ENCODE data around the gene CD320. TPM values are rescaled to one million over a fixed set of nuclear protein-coding genes. Genes with fewer than 3 reads are reported as not detected.
"Not testable (repeated sequence)": the region's sequence is repeated elsewhere in the genome, so short reads cannot be mapped to it uniquely, and the experiment has no call there.

Gene CD320
- total RNA-seq, 6 experiments from 2014 or later, result 54.2 to 65.7 (median 57.6) TPM

DNA sequence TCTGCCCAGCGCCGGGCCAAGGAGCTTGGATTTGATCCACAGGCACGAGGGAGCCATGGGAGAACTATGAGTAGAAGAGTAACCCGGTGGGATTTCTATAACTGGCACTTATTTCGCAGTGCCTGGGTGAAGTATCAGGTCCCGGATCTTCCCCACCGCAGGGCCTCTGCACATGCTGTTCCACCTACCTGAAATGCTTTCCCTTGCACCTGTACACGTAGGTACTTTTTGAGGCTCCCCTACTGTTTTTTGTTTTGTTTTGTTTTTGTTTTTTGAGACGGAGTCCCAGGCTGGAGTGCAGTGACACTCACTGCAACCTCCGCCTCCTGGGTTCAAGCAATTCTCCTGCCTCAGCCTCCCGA, 35.3 kb upstream of the CD320 start:
- H3K27ac Mint-ChIP-seq, result no peak overlapping the region
- H3K9me3 Mint-ChIP-seq, result no peaks in the 10 kb centered on the region
- peaks cover 21% of the 10 kb centered on the region for H3K27me3 Mint-ChIP-seq (ENCODE audit: insufficient read depth)
- TF ChIP-seq CTCF (IDR thresholded peaks at IDR 0.05), result no peak
- H3K36me3 Mint-ChIP-seq (ENCODE audit: low read depth), result no peaks in the 10 kb centered on the region
- DNase-seq, result no peak
- H3K4me1 Mint-ChIP-seq (ENCODE audit: low read depth), result peaks cover 5% of the 10 kb centered on the region; the same call in 1 of the 2 replicates
- no peak overlapping the region for H3K4me3 Mint-ChIP-seq

DNA sequence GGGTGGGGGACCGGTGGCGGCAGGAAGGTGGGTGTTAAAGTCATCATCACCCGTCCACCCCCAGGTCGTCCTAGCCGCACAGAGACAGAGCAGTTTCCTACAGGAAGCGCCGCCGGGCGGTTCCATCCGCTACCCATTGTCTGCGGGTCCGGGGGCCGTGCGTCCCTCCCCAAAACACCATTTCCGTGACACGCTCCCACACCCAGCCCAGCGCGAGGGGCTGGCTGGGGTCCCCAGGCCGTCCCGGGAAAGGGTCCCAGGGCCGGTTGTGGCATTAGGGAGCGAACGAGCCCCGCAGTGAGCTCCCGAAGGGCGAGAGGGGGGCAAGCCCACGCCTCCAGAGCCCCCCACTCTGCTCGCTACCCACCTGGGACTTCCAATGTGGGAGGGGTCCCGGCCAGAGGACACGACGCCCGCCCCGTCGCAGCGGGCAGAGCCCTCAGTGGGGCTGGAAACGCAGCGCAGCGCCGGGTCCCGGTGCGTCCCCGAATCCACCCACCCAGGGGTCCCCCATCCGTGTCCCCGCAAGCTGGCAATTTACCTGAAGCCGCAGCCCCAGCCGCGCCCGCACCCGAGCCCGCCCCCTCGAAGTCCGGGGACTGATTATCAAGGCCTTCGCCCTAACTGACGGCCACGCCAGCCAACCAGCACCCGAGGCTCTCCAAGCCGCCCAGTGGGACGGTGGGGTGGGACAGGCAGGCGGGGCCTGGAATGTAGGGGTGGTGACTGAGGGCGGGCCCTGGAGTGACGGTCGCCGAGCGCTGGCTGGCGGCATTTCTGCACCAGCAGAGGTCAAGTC, 34.7 kb upstream of the CD320 start, which contains the start of gene KANK3:
KANK3 (minus strand) TSS at position 579 of the 799 bp plus-strand sequence. CDS start 5,434 bp downstream, outside the sequence.
- Mint-ChIP-seq H3K36me3 (ENCODE audit: low read depth) (no peaks in the 10 kb centered on the region), H3K4me1 (ENCODE audit: low read depth) (peaks cover 5% of the 10 kb centered on the region; the same call in 1 of the 2 replicates), H3K27me3 (ENCODE audit: insufficient read depth) (peaks cover 21% of the 10 kb centered on the region), H3K9me3 (no peaks in the 10 kb centered on the region), H3K27ac (no peak within 1 kb of the TSS), H3K4me3 (no peak within 1 kb of the TSS)
- no peak for TF ChIP-seq CTCF (IDR thresholded peaks at IDR 0.05)
- DNase-seq, result peak; percentile 86

DNA sequence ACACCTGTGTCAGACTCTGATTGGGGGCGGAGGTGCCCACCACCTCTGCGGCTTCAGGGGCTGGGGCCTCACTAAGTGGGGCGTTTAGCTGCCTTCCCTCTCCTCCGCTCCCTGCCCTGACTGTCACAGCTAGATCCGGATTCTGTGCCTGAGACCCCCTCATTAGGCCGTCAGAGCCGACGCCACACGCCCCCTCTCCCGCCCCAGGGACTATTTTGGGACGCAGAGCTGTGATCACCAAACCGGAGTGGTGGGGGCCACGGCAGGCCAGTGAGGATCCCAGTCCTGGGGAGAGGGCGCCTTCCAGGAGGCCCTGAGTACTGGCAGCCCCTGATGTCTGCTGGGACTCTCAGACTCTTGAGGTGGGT, 34.1 kb upstream of the CD320 start:
- H3K27me3 Mint-ChIP-seq (ENCODE audit: insufficient read depth), result peaks cover 27% of the 10 kb centered on the region
- no peak for DNase-seq
- no peaks in the 10 kb centered on the region for H3K4me1 Mint-ChIP-seq (ENCODE audit: low read depth)
- no peaks in the 10 kb centered on the region for H3K9me3 Mint-ChIP-seq
- H3K4me3 Mint-ChIP-seq, result no peak overlapping the region
- H3K27ac Mint-ChIP-seq, result no peak overlapping the region
- no peaks in the 10 kb centered on the region for H3K36me3 Mint-ChIP-seq (ENCODE audit: low read depth)
- TF ChIP-seq CTCF (IDR thresholded peaks at IDR 0.05), result no peak

DNA sequence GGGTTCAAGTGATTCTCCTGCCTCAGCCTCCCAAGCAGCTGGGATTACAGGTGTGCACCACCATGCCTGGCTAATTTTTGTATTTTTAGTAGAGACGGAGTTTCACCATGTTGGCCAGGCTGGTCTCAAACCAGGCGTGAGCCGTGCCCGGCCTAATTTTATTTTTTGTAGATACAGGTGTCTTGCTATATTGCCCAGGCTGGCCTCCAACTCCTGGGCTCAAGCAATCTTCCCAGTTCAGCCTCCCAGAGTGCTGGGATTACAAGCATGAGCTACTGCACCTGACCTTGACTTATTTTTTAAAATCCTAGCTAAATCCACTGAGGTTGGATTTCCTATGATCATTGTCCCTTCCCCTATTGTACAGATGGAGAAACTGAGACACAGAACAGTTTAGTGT, 33.3 kb upstream of the CD320 start:
- not testable (repeated sequence) for H3K4me1 Mint-ChIP-seq (ENCODE audit: low read depth); H3K36me3 Mint-ChIP-seq (ENCODE audit: low read depth); H3K4me3 Mint-ChIP-seq; H3K9me3 Mint-ChIP-seq; H3K27ac Mint-ChIP-seq; DNase-seq
- H3K27me3 Mint-ChIP-seq (ENCODE audit: insufficient read depth), result peaks cover 30% of the 10 kb centered on the region

DNA sequence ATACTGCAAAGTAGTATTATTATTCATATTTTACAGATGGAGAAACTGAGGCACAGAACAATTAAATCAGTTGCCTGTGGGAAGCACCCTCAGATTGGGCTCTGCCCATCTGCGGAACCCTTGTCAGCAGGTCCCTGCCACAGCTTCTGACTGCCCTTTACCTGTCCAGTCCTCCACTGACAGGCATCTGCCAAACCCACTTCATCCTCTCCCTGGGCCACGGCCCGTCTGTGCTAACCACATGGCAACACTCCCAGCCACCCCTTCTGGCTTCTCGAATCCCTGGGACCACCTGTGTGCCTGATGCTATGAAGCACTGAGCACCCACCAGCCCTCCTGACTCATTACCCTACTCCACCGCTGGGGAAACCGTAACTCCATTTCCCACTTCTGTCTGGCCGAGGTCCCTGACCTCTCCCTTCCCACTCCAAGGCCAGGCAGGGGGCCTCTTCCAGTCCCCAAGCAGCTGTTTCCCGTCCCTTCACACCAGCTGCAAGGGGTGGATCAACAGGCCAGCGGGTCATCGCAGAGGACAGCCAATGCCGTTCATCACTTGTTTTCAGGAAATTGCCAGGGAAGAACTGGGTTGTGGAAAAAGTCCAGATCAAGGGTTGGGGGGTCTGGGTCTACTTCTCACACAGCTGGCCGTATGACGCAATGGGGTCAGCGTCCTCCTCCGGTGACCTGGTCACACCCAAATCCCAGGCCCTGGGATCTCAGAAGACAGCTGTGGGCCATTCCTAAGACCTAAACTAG, 32.4 kb upstream of the CD320 start:
- DNase-seq, result no peak
- Mint-ChIP-seq H3K27me3 (ENCODE audit: insufficient read depth) (peaks cover 36% of the 10 kb centered on the region), H3K27ac (no peak overlapping the region), H3K9me3 (no peaks in the 10 kb centered on the region), H3K4me3 (no peak overlapping the region), H3K4me1 (ENCODE audit: low read depth) (no peaks in the 10 kb centered on the region), H3K36me3 (ENCODE audit: low read depth) (no peaks in the 10 kb centered on the region)
- peak; percentile 16; the same call in 1 of the 2 replicates for TF ChIP-seq CTCF (IDR thresholded peaks at IDR 0.05)

GRCh38 chr19:8338835-8339234, 30.7 kb upstream of the CD320 start:
- Mint-ChIP-seq H3K27ac (no peak overlapping the region), H3K4me3 (no peak overlapping the region), H3K36me3 (ENCODE audit: low read depth) (no peaks in the 10 kb centered on the region), H3K4me1 (ENCODE audit: low read depth) (no peaks in the 10 kb centered on the region), H3K27me3 (ENCODE audit: insufficient read depth) (peaks cover 36% of the 10 kb centered on the region), H3K9me3 (no peaks in the 10 kb centered on the region)
- no peak for TF ChIP-seq CTCF (IDR thresholded peaks at IDR 0.05)
- DNase-seq, result no peak
